HepG2 (cell line): ENCODE measurements around the gene C2. TPM values are rescaled to one million over a fixed set of nuclear protein-coding genes. Genes with fewer than 3 reads are reported as not detected.

Source experiments
- AKNA ChIP-seq: sonication (generic); formaldehyde crosslinking; IDR thresholded peaks from 2 replicates; pipeline ENCODE4 v1.4.0; 2020; ENCODE audit warnings: missing genetic modification reagents, borderline replicate concordance
- PHF8 ChIP-seq: sonication (generic); formaldehyde crosslinking; IDR thresholded peaks from 2 replicates; pipeline ENCODE4 v1.5.0; 2020; ENCODE audit warnings: missing genetic modification reagents
- SALL2 ChIP-seq: sonication (generic); formaldehyde crosslinking; IDR thresholded peaks from 2 replicates; pipeline ENCODE4 v1.8.1; 2023; ENCODE audit warnings: mild to moderate bottlenecking, missing genetic modification reagents, inconsistent platforms
- TEAD2 ChIP-seq: sonication (generic); formaldehyde crosslinking; IDR thresholded peaks from 2 replicates; pipeline ENCODE4 v1.9.0; 2021; ENCODE audit warnings: missing genetic modification reagents
- XRCC5 ChIP-seq: fragments of 200-400 bp; formaldehyde crosslinking; optimal IDR thresholded peaks from 2 replicates; pipeline ENCODE3; 2017; ENCODE audit warnings: mild to moderate bottlenecking, low read length
- ZBTB7A ChIP-seq: sonication (generic); formaldehyde crosslinking; IDR thresholded peaks from 2 replicates; pipeline ENCODE4 v1.8.0; 2022; ENCODE audit warnings: mild to moderate bottlenecking, missing genetic modification reagents
- ZMYM4 ChIP-seq: sonication (generic); formaldehyde crosslinking; IDR thresholded peaks from 2 replicates; pipeline ENCODE4 v1.8.1; 2023; ENCODE audit warnings: mild to moderate bottlenecking, missing genetic modification reagents
- ZNF407 ChIP-seq: sonication (generic); formaldehyde crosslinking; IDR thresholded peaks from one replicate; pipeline ENCODE4 v1.5.1; 2020; ENCODE audit warnings: mild to moderate bottlenecking, missing genetic modification reagents; ENCODE audit errors: not compliant biosample characterization
- ZNF580 ChIP-seq: IDR thresholded peaks from 2 replicates; pipeline ENCODE4 v1.6.1; 2016; ENCODE audit warnings: low read depth, borderline replicate concordance
- polyA plus RNA-seq, 8 experiments: library from polyadenylated mRNA; depleted of rRNA in 3 of 8; stranded (reverse) in 7 of 8; unstranded in 1 of 8; fragments of >200 nt; fragmentation: Illumina TruSeq in 4 of 8; extraction: Trizol in 4 of 8; gene quantifications; 2 replicates each; pipeline versions ENCODE4 v1.2.1 to v1.2.3, GENCODE V29; 2011 to 2016; ENCODE audit warnings: low read depth in 4 of 8, missing spikeins in 1 of 8, mixed read lengths in 1 of 8; ENCODE audit not compliant: insufficient read depth in 1 of 8
- total RNA-seq, 5 experiments: library from RNA; depleted of rRNA; stranded (reverse); fragments of >200 nt; fragmentation: Illumina TruSeq; extraction: Trizol; gene quantifications; 2 replicates each; pipeline ENCODE4 v1.2.3, GENCODE V29; 2016; ENCODE audit warnings: low read depth in 1 of 5

C2 gene
- total and polyA plus RNA-seq, 2 of the 13 experiments (the other 11 are each of a cell fraction or from before 2014, with no cell fraction given) = 165 to 307 TPM

GRCh38 chr6:31901953-31902643 lies 25.4 kb upstream of the C2 start, which contains the start of gene ZBTB12 (continued):
- TF ChIP-seq AKNA (CRISPR knock-in tag) (no peak), ZNF407 (CRISPR knock-in tag) (no peak), SALL2 (CRISPR knock-in tag) (0 out of 2 replicates have a peak, but pooled peaks have one; percentile 21), ZMYM4 (CRISPR knock-in tag) (no peak; the same call in none of the 2 replicates), PHF8 (CRISPR knock-in tag) (peak; percentile 62), XRCC5 (peak; percentile 81), TEAD2 (CRISPR knock-in tag) (no peak), ZBTB7A (CRISPR knock-in tag) (no peak), ZNF580 (no peak)
